CD4-positive, alpha-beta T cell treated with Interferon gamma for 1 hour (primary cell): Measurements from ENCODE around the gene DYNC1LI1.

Experiments used
- DNase-seq: peaks from one replicate; pipeline ENCODE4 v3.0.0-alpha.2; 2020

Gene DYNC1LI1

GRCh38 chr3:32487781-32488473, 82.7 kb downstream of the DYNC1LI1 start:
- no peak for DNase-seq

- DNase-seq, result peak; percentile 41
These were observed 86.2 kb downstream of the DYNC1LI1 start for GRCh38 chr3:32484436-32484835.

GRCh38 chr3:32483772-32484171, 86.9 kb downstream of the DYNC1LI1 start:
- no peak for DNase-seq

GRCh38 chr3:32482693-32483092, 88.0 kb downstream of the DYNC1LI1 start:
- no peak for DNase-seq

- no peak for DNase-seq
These were observed 88.6 kb downstream of the DYNC1LI1 start for GRCh38 chr3:32481791-32482631.

GRCh38 chr3:32480604-32481003, 90.1 kb downstream of the DYNC1LI1 start:
- no peak for DNase-seq
